ENCODE measurements around the gene MED13L.

MED13L gene

DNA sequence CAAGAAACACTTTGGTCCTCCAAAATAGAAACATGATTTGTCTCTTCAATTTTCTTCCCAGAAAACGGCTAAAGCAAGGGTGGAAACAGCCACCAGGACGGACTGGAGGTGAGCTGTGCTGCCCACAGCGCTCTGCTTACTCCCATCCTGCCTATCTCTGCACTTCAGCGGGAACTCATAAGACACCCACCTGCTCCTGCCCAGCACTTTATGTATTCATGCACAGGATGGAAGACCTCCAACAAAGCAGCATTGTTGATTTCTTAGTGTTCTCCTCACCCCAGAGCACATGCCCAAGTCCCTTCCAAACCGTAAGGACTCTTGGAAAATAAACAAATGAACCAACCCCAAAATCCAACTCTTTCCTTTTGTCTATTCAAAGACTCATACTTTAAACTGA, 277.2 kb downstream of the MED13L start:
- no peaks in the 10 kb centered on the region for H3K9me3 ChIP-seq (ENCODE audit: control insufficient read depth in 1 of 2, low read length in 2 of 2)
- no peaks in the 10 kb centered on the region for H3K27me3 ChIP-seq (ENCODE audit: control insufficient read depth in 1 of 2, insufficient read depth in 2 of 2, low read length in 2 of 2)
- no peak overlapping the region for H3K4me3 ChIP-seq (ENCODE audit: low read depth in 1 of 2, low read length in 2 of 2)
- peaks cover 0 to 4% of the 10 kb centered on the region in 2 donors for H3K4me1 ChIP-seq (ENCODE audit: control insufficient read depth in 1 of 2, insufficient read depth in 2 of 2, low read length in 2 of 2)
- H3K36me3 ChIP-seq (ENCODE audit: control insufficient read depth in 1 of 2, insufficient read depth in 2 of 2, low read length in 2 of 2) = peaks cover 12 to 43% of the 10 kb centered on the region in 2 donors
- no peak overlapping the region for H3K27ac ChIP-seq (ENCODE audit: low read depth, low read length)
- H3K9ac ChIP-seq (ENCODE audit: low read depth in 1 of 2, low read length in 2 of 2) = no peak overlapping the region

DNA sequence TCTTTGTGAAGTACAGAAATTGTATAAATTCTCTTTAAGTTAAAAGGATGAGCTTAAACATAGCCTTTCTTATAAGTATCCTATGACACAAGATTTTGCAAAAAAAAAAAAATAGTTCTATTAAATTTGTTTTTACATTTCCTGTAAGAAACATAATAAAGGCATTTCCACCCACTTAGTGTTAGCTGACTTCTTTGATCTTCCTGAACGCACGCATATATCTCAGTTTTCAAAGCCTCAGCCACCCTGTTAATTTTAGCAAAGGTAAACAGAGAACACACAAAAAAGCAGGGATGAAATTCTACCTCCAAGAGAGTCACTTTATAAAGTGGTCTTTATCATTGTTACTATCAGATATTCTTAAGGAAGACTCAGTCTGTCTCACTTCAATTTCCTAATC, 277.9 kb downstream of the MED13L start:
- H3K9ac ChIP-seq (ENCODE audit: low read depth in 1 of 2, low read length in 2 of 2) = no peak overlapping the region
- H3K9me3 ChIP-seq (ENCODE audit: control insufficient read depth in 1 of 2, low read length in 2 of 2) = no peaks in the 10 kb centered on the region
- H3K27me3 ChIP-seq (ENCODE audit: control insufficient read depth in 1 of 2, insufficient read depth in 2 of 2, low read length in 2 of 2) = no peaks in the 10 kb centered on the region
- H3K4me3 ChIP-seq (ENCODE audit: low read depth in 1 of 2, low read length in 2 of 2) = no peak overlapping the region
- peaks cover 0 to 4% of the 10 kb centered on the region in 2 donors for H3K4me1 ChIP-seq (ENCODE audit: control insufficient read depth in 1 of 2, insufficient read depth in 2 of 2, low read length in 2 of 2)
- no peak overlapping the region for H3K27ac ChIP-seq (ENCODE audit: low read depth, low read length)
- H3K36me3 ChIP-seq (ENCODE audit: control insufficient read depth in 1 of 2, insufficient read depth in 2 of 2, low read length in 2 of 2) = peaks cover 8 to 43% of the 10 kb centered on the region in 2 donors

- H3K9ac ChIP-seq (ENCODE audit: low read depth in 1 of 2, low read length in 2 of 2) = no peak overlapping the region
- H3K27me3 ChIP-seq (ENCODE audit: control insufficient read depth in 1 of 2, insufficient read depth in 2 of 2, low read length in 2 of 2) = no peaks in the 10 kb centered on the region
- peaks cover 8 to 41% of the 10 kb centered on the region in 2 donors for H3K36me3 ChIP-seq (ENCODE audit: control insufficient read depth in 1 of 2, insufficient read depth in 2 of 2, low read length in 2 of 2)
- H3K4me1 ChIP-seq (ENCODE audit: control insufficient read depth in 1 of 2, insufficient read depth in 2 of 2, low read length in 2 of 2) = peaks cover 0 to 4% of the 10 kb centered on the region in 2 donors
- no peaks in the 10 kb centered on the region for H3K9me3 ChIP-seq (ENCODE audit: control insufficient read depth in 1 of 2, low read length in 2 of 2)
- H3K4me3 ChIP-seq (ENCODE audit: low read depth in 1 of 2, low read length in 2 of 2) = no peak overlapping the region
- H3K27ac ChIP-seq (ENCODE audit: low read depth, low read length) = no peak overlapping the region
These were observed 278.6 kb downstream of the MED13L start for GRCh38 chr12:115998794-115999478.

GRCh38 chr12:115998119-115998633, 279.3 kb downstream of the MED13L start:
- peaks cover 8 to 41% of the 10 kb centered on the region in 2 donors for H3K36me3 ChIP-seq (ENCODE audit: control insufficient read depth in 1 of 2, insufficient read depth in 2 of 2, low read length in 2 of 2)
- H3K27ac ChIP-seq (ENCODE audit: low read depth, low read length) = no peak overlapping the region
- peaks cover 0 to 4% of the 10 kb centered on the region in 2 donors for H3K4me1 ChIP-seq (ENCODE audit: control insufficient read depth in 1 of 2, insufficient read depth in 2 of 2, low read length in 2 of 2)
- H3K9ac ChIP-seq (ENCODE audit: low read depth in 1 of 2, low read length in 2 of 2) = no peak overlapping the region
- H3K9me3 ChIP-seq (ENCODE audit: control insufficient read depth in 1 of 2, low read length in 2 of 2) = no peaks in the 10 kb centered on the region
- H3K4me3 ChIP-seq (ENCODE audit: low read depth in 1 of 2, low read length in 2 of 2) = no peak overlapping the region
- no peaks in the 10 kb centered on the region for H3K27me3 ChIP-seq (ENCODE audit: control insufficient read depth in 1 of 2, insufficient read depth in 2 of 2, low read length in 2 of 2)

GRCh38 chr12:115993737-115994136, 283.8 kb downstream of the MED13L start:
- peaks cover 27 to 57% of the 10 kb centered on the region in 2 donors for H3K36me3 ChIP-seq (ENCODE audit: control insufficient read depth in 1 of 2, insufficient read depth in 2 of 2, low read length in 2 of 2)
- H3K27me3 ChIP-seq (ENCODE audit: control insufficient read depth in 1 of 2, insufficient read depth in 2 of 2, low read length in 2 of 2) = no peaks in the 10 kb centered on the region

GRCh38 chr12:115990241-115990640, 287.3 kb downstream of the MED13L start:
- Histone ChIP-seq H3K4me3 (ENCODE audit: low read depth in 1 of 2, low read length in 2 of 2) (no peak overlapping the region), H3K36me3 (ENCODE audit: control insufficient read depth in 1 of 2, insufficient read depth in 2 of 2, low read length in 2 of 2) (peaks cover 31 to 56% of the 10 kb centered on the region in 2 donors)

More at GRCh38 chr12:115993737-115994136, 283.8 kb downstream of the MED13L start:
- Histone ChIP-seq H3K27ac (ENCODE audit: low read depth, low read length) (no peak overlapping the region), H3K4me3 (ENCODE audit: low read depth in 1 of 2, low read length in 2 of 2) (no peak overlapping the region), H3K9ac (ENCODE audit: low read depth in 1 of 2, low read length in 2 of 2) (no peak overlapping the region), H3K9me3 (ENCODE audit: control insufficient read depth in 1 of 2, low read length in 2 of 2) (no peaks in the 10 kb centered on the region), H3K4me1 (ENCODE audit: control insufficient read depth in 1 of 2, insufficient read depth in 2 of 2, low read length in 2 of 2) (peaks cover 0 to 23% of the 10 kb centered on the region in 2 donors)

DNA sequence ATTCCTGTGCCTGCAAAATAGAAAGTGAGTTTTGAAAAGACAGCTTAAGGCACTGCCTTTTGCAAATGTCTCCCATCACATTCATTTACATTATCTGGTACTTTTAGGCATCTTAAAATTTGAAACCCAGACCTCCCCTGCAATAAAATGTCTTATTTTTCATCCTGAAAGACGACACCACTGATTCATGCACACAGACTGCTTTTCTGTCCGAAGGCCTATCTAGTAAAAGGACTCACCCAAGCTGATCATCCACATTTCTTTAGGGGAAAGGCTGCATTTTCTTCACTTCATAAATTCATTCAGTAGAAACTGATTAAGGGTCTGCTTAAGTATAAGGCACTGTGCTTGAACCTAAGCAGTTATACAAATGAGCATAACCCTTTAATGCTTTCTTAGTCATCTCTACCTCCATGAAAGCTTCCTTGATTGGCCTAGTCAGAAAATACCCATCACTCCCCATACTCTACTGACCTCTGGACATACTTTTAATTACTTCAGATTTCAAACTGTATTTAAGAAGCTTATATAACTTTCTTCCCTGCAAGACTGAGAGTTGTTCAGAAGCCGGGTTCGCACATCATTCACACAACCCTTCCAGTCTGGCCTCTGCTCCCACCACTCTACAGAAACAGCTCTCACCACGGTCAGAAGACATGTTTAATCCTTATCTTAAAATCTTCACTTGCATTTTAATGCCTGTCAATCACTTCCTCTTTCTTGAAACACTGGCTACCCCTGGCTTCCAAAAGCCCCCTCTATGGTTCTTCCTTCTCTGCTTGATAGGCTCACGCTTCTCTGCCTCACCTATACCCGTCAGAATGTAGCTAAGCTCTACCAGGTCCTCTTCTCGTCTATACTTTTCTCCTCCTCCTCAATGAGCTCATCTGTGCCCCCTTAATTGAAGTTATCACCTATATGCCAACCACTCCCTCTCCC, 288.6 kb downstream of the MED13L start:
- H3K27ac ChIP-seq (ENCODE audit: low read depth, low read length) = no peak overlapping the region

More at GRCh38 chr12:115990241-115990640, 287.3 kb downstream of the MED13L start:
- H3K27me3 ChIP-seq (ENCODE audit: control insufficient read depth in 1 of 2, insufficient read depth in 2 of 2, low read length in 2 of 2) = no peaks in the 10 kb centered on the region
- no peaks in the 10 kb centered on the region for H3K9me3 ChIP-seq (ENCODE audit: control insufficient read depth in 1 of 2, low read length in 2 of 2)
- H3K9ac ChIP-seq (ENCODE audit: low read depth in 1 of 2, low read length in 2 of 2) = no peak overlapping the region
- peaks cover 0 to 23% of the 10 kb centered on the region in 2 donors for H3K4me1 ChIP-seq (ENCODE audit: control insufficient read depth in 1 of 2, insufficient read depth in 2 of 2, low read length in 2 of 2)
- no peak overlapping the region for H3K27ac ChIP-seq (ENCODE audit: low read depth, low read length)

DNA sequence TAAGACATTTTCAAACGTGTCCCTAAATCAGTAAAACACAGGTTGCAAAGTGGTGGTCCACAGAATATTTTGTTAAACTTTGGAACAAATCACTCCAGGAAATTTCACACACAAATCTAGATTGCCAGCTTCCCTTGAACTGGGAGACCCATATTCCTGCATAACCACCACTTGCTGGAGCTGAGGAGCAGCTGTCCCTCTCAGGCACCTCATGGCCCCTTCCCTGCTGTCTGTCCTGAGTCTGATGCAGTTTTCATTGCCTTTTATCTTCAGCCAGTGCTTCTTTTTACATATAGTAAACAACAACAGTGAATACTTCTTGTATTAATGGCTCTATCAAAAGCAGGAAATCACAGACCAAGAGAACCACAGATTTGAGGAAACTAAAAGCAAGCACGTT, 289.3 kb downstream of the MED13L start:
- Histone ChIP-seq H3K9me3 (ENCODE audit: control insufficient read depth in 1 of 2, low read length in 2 of 2) (no peaks in the 10 kb centered on the region), H3K9ac (ENCODE audit: low read depth in 1 of 2, low read length in 2 of 2) (no peak overlapping the region), H3K27ac (ENCODE audit: low read depth, low read length) (no peak overlapping the region), H3K4me1 (ENCODE audit: control insufficient read depth in 1 of 2, insufficient read depth in 2 of 2, low read length in 2 of 2) (peaks cover 0 to 23% of the 10 kb centered on the region in 2 donors), H3K36me3 (ENCODE audit: control insufficient read depth in 1 of 2, insufficient read depth in 2 of 2, low read length in 2 of 2) (peaks cover 36 to 59% of the 10 kb centered on the region in 2 donors), H3K27me3 (ENCODE audit: control insufficient read depth in 1 of 2, insufficient read depth in 2 of 2, low read length in 2 of 2) (no peaks in the 10 kb centered on the region), H3K4me3 (ENCODE audit: low read depth in 1 of 2, low read length in 2 of 2) (no peak overlapping the region)

More for the DNA sequence above, 288.6 kb downstream of the MED13L start:
- peaks cover 0 to 23% of the 10 kb centered on the region in 2 donors for H3K4me1 ChIP-seq (ENCODE audit: control insufficient read depth in 1 of 2, insufficient read depth in 2 of 2, low read length in 2 of 2)
- no peaks in the 10 kb centered on the region for H3K9me3 ChIP-seq (ENCODE audit: control insufficient read depth in 1 of 2, low read length in 2 of 2)
- H3K4me3 ChIP-seq (ENCODE audit: low read depth in 1 of 2, low read length in 2 of 2) = no peak overlapping the region
- peaks cover 36 to 54% of the 10 kb centered on the region in 2 donors for H3K36me3 ChIP-seq (ENCODE audit: control insufficient read depth in 1 of 2, insufficient read depth in 2 of 2, low read length in 2 of 2)
- no peak overlapping the region for H3K9ac ChIP-seq (ENCODE audit: low read depth in 1 of 2, low read length in 2 of 2)
- no peaks in the 10 kb centered on the region for H3K27me3 ChIP-seq (ENCODE audit: control insufficient read depth in 1 of 2, insufficient read depth in 2 of 2, low read length in 2 of 2)

GRCh38 chr12:115984616-115985015, 292.9 kb downstream of the MED13L start:
- no peaks in the 10 kb centered on the region for H3K9me3 ChIP-seq (ENCODE audit: control insufficient read depth in 1 of 2, low read length in 2 of 2)
- H3K9ac ChIP-seq (ENCODE audit: low read depth in 1 of 2, low read length in 2 of 2) = no peak overlapping the region
- H3K27ac ChIP-seq (ENCODE audit: low read depth, low read length) = no peak overlapping the region
- no peaks in the 10 kb centered on the region for H3K27me3 ChIP-seq (ENCODE audit: control insufficient read depth in 1 of 2, insufficient read depth in 2 of 2, low read length in 2 of 2)
- peaks cover 0 to 13% of the 10 kb centered on the region in 2 donors for H3K4me1 ChIP-seq (ENCODE audit: control insufficient read depth in 1 of 2, insufficient read depth in 2 of 2, low read length in 2 of 2)
- H3K36me3 ChIP-seq (ENCODE audit: control insufficient read depth in 1 of 2, insufficient read depth in 2 of 2, low read length in 2 of 2) = peaks cover 25 to 55% of the 10 kb centered on the region in 2 donors
- no peak overlapping the region for H3K4me3 ChIP-seq (ENCODE audit: low read depth in 1 of 2, low read length in 2 of 2)
